Osteoblast (primary cell): ENCODE results near the gene RNF217. TPM values are rescaled to one million over a fixed set of nuclear protein-coding genes. Genes with fewer than 3 reads are reported as not detected.

Source experiments
- DNase-seq: peaks from one replicate; pipeline ENCODE4 v3.0.0; 2011; ENCODE audit warnings: low spot score, mixed read lengths; ENCODE audit not compliant: insufficient read length; ENCODE audit errors: missing footprints
- H2AFZ ChIP-seq: 2 replicates; pipeline ENCODE4 v1.6.0; 2011; ENCODE audit warnings: mild to moderate bottlenecking, low read length
- H3K27ac ChIP-seq: 2 replicates; pipeline ENCODE4 v1.5.1; 2011; ENCODE audit warnings: mild to moderate bottlenecking, low read depth, low read length, moderate library complexity
- H3K27me3 ChIP-seq: 2 replicates; pipeline ENCODE4 v1.6.0; 2012; ENCODE audit warnings: mild to moderate bottlenecking, control low read depth, inconsistent platforms, low read length, moderate library complexity; ENCODE audit not compliant: insufficient read depth
- H3K36me3 ChIP-seq: 2 replicates; pipeline ENCODE4 v1.5.1; 2011; ENCODE audit warnings: mild to moderate bottlenecking, low read length, control low read depth, moderate library complexity; ENCODE audit not compliant: insufficient read depth
- H3K4me1 ChIP-seq: 2 replicates; pipeline ENCODE4 v1.5.1; 2011; ENCODE audit warnings: mild to moderate bottlenecking, low read length, control low read depth, moderate library complexity; ENCODE audit not compliant: insufficient read depth
- H3K4me2 ChIP-seq: 2 replicates; pipeline ENCODE4 v1.6.0; 2011; ENCODE audit warnings: mild to moderate bottlenecking, low read length; ENCODE audit not compliant: insufficient read depth
- H3K4me3 ChIP-seq: fragments of 200-600 bp; sonication (generic); 3 replicates; pipeline ENCODE4 v1.5.1; 2012; ENCODE audit warnings: mild to moderate bottlenecking, low read length, inconsistent platforms; ENCODE audit not compliant: insufficient read depth
- H3K79me2 ChIP-seq: 2 replicates; pipeline ENCODE4 v1.6.0; 2012; ENCODE audit warnings: mild to moderate bottlenecking, low read length, control low read depth, inconsistent platforms; ENCODE audit not compliant: insufficient read depth
- H3K9me3 ChIP-seq: 2 replicates; pipeline ENCODE4 v1.5.1; 2011; ENCODE audit warnings: low read depth, low read length, control low read depth
- H4K20me1 ChIP-seq: 2 replicates; pipeline ENCODE4 v1.6.0; 2012; ENCODE audit warnings: mild to moderate bottlenecking, low read length, control low read depth; ENCODE audit not compliant: insufficient read depth
- total RNA-seq: library from RNA; depleted of rRNA; stranded (reverse); fragments of >200 nt; gene quantifications from 2 replicates; pipeline ENCODE4 v1.2.3, GENCODE V29; 2012
- TF ChIP-seq, protein P1 (sequence below): IDR thresholded peaks from 2 replicates; pipeline ENCODE4 v1.5.1; 2011; ENCODE audit warnings: mild to moderate bottlenecking, low read depth, low read length, moderate library complexity; ENCODE audit errors: extremely low read depth

The RNF217 gene
- total RNA-seq, 1 donor, result 22.8 TPM

DNA sequence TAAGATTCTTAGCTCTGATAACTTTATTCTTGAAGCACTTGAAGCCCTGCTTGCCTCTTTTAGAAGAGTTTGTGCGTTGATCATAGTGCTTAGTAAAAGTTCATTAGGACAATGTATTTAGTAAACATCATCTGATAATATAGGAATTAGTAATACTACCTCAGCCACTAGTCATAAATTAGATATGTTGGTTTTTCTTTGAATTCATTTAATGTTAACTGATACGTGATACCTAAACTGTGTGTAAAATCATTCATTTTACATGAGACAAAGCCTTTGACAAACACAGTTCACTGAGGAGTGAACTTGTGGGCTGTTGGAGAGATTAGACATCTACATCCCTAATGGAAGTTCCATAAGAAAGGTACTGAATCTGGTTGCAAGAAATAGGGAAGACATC lies 91.6 kb downstream of the RNF217 start:
- H3K4me1 ChIP-seq, result no peaks in the 10 kb centered on the region
- no peak overlapping the region for H2AFZ ChIP-seq
- peaks cover 10% of the 10 kb centered on the region for H3K79me2 ChIP-seq
- DNase-seq, result no peak
- no peak overlapping the region for H3K27ac ChIP-seq
- no peaks in the 10 kb centered on the region for H4K20me1 ChIP-seq
- no peak overlapping the region for H3K4me2 ChIP-seq
- TF ChIP-seq, protein P1, sequence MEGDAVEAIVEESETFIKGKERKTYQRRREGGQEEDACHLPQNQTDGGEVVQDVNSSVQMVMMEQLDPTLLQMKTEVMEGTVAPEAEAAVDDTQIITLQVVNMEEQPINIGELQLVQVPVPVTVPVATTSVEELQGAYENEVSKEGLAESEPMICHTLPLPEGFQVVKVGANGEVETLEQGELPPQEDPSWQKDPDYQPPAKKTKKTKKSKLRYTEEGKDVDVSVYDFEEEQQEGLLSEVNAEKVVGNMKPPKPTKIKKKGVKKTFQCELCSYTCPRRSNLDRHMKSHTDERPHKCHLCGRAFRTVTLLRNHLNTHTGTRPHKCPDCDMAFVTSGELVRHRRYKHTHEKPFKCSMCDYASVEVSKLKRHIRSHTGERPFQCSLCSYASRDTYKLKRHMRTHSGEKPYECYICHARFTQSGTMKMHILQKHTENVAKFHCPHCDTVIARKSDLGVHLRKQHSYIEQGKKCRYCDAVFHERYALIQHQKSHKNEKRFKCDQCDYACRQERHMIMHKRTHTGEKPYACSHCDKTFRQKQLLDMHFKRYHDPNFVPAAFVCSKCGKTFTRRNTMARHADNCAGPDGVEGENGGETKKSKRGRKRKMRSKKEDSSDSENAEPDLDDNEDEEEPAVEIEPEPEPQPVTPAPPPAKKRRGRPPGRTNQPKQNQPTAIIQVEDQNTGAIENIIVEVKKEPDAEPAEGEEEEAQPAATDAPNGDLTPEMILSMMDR, result no peak
- H3K4me3 ChIP-seq, result no peak overlapping the region
- H3K36me3 ChIP-seq, result no peaks in the 10 kb centered on the region
- no peaks in the 10 kb centered on the region for H3K27me3 ChIP-seq
- no peaks in the 10 kb centered on the region for H3K9me3 ChIP-seq

DNA sequence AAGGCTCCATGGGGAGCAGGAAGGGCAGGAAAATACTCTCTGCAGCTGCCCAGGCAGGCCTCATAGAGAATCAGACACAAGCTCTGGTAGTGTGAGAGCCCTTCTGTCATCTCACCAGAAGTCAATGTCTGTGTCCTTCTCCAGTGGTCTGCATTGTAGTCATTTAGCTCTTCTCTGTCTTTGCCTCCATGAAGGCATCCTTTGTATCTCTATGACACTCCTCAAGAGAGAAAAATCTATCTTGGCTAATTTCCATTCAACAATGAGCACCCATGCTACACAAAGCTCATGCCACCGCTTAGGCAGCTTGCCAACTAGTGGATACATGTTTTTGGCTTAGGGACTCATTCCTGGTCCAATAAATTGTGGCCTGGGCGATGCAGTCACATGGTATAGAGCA lies 92.1 kb downstream of the RNF217 start:
- Histone ChIP-seq H3K4me1 (no peaks in the 10 kb centered on the region), H3K27me3 (no peaks in the 10 kb centered on the region), H3K4me3 (no peak overlapping the region), H3K79me2 (peaks cover 10% of the 10 kb centered on the region), H2AFZ (no peak overlapping the region), H3K9me3 (no peaks in the 10 kb centered on the region), H3K4me2 (no peak overlapping the region), H3K27ac (no peak overlapping the region), H4K20me1 (no peaks in the 10 kb centered on the region), H3K36me3 (no peaks in the 10 kb centered on the region)
- TF ChIP-seq, protein P1, result no peak
- DNase-seq, result no peak

DNA sequence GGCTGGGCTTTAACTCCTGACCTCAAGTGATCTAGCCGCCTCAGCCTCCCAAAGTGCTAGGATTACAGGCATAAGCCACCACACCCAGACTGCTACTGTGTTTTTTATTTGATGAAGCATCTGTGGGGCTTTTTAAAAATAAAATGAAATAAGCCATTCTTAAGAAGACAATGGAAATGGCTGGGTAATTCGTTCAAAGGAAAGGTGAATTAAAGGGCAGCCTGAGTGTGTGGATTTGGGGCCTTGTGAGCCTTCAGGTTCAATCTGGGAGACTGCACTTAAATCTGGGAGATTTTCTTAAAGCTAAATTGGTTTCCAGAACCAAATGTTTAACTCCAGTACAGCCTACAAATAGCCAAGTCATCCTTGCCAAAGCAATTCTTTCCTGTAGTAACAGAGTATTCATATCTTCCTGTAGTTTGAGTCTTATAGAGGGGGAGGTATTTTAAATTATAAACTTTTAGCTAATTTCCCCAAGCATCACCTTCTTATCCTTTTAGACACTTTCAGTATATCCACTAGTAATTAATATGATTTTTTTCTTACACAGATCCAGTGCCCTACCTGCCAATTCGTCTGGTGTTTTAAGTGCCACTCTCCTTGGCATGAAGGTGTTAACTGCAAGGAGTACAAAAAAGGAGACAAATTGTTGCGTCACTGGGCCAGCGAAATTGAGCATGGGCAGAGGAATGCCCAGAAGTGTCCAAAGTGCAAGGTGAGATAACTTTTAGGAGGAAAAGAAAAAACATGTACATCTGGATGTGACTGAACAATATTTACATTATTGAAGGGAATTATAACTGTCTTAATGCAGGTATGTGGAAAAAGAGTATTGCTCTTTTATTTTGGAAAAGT lies 95.4 kb downstream of the RNF217 start:
- H3K9me3 ChIP-seq, result no peaks in the 10 kb centered on the region
- DNase-seq, result no peak
- no peaks in the 10 kb centered on the region for H3K4me1 ChIP-seq
- H3K27me3 ChIP-seq, result no peaks in the 10 kb centered on the region
- H3K36me3 ChIP-seq, result no peaks in the 10 kb centered on the region
- H4K20me1 ChIP-seq, result no peaks in the 10 kb centered on the region
- TF ChIP-seq, protein P1, result no peak
- H3K4me3 ChIP-seq, result no peak overlapping the region
- no peak overlapping the region for H2AFZ ChIP-seq
- H3K4me2 ChIP-seq, result no peak overlapping the region
- peaks cover 10% of the 10 kb centered on the region for H3K79me2 ChIP-seq
- H3K27ac ChIP-seq, result no peak overlapping the region

GRCh38 chr6:125058546-125058945 lies 96.3 kb downstream of the RNF217 start:
- Histone ChIP-seq H3K79me2 (peaks cover 10% of the 10 kb centered on the region), H3K4me3 (no peak overlapping the region), H3K4me1 (no peaks in the 10 kb centered on the region), H3K27me3 (no peaks in the 10 kb centered on the region), H2AFZ (no peak overlapping the region), H3K36me3 (no peaks in the 10 kb centered on the region), H4K20me1 (no peaks in the 10 kb centered on the region), H3K4me2 (no peak overlapping the region), H3K27ac (no peak overlapping the region), H3K9me3 (no peaks in the 10 kb centered on the region)
- DNase-seq, result no peak
- TF ChIP-seq, protein P1, result no peak
